Measurements from ENCODE around the gene DAPK1.
"Not testable (repeated sequence)": the region's sequence is repeated elsewhere in the genome, so short reads cannot be mapped to it uniquely, and the experiment has no call there.

The DAPK1 gene

DNA sequence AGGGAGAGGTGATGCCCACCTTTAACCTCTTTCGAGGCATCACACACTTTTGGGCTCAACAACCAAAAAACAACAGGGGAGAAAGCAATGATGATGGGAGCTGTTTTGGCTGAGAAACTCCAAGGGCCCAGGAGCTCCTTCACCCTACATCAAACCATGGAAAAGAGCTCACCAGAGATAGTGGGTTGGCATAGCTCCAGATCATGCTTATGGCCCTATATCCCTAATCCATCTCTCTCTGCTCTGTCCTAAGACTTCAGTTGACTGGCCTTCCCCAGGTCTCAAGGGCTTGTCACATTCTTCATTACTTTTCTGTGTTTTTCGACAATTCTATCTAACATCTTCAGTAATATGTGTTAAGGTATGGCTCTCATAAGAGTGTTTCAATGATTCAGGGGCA lies 222.5 kb downstream of the DAPK1 start:
- no peak for DNase-seq

DNA sequence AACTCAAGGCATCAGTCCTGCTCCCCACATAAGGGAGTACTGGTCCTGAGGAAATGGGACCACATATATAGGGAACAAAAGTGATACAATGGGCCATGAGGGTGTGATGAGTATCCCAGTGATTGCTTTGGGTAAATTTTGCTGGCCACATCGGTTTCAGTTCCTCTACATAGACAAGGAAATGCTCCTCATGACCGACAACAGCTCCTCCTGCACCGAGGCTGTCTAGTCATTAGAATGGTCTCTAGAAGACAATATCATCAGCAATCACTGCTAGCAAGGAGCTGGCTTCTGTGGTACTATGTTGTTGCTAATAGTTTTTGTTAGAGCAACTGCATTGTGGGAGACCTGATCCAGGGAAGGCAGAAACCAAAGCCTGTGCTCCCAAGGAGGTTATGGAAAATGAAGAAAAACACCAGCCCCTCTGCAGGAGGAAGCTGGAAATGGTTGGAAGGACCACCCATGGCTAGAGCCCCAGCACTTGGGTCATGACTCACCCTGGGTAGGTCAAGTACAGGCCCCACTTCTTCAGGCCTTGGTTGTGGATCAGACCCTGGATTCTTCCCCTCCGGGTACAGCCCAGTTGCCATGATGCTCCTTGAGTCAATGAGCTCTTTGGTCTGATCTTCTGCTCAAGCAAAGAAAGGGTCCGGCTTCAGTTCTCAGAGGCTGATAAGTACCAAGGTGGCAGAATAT lies 224.9 kb downstream of the DAPK1 start:
- DNase-seq: no peak

DNA sequence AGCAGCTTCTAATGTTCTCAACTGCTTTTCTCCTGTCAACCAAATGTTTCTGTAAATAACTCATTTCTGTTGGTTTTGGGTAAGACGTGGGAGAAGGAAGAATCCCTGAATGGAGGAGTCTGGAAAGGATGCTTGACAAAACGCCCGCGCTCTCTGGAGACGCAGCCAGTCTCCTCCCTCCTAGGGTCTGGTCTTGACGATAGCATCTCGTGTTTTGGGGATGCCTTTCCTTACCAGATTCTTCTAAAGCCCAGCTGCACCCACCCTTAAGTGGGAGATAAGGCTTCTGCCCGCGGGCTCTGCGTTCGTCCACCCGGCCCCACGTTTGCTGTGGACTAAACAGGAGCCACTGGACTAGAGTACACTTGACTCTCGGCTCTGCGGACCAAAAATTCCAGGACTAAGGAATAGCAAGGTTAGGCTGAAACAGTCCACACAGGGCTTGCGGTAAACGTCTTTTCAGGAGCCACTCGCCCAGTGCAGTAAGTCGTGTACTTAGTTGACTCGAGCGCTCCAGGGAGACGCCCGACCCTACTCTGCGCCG lies 227.8 kb downstream of the DAPK1 start:
- DNase-seq: no peak

DNA sequence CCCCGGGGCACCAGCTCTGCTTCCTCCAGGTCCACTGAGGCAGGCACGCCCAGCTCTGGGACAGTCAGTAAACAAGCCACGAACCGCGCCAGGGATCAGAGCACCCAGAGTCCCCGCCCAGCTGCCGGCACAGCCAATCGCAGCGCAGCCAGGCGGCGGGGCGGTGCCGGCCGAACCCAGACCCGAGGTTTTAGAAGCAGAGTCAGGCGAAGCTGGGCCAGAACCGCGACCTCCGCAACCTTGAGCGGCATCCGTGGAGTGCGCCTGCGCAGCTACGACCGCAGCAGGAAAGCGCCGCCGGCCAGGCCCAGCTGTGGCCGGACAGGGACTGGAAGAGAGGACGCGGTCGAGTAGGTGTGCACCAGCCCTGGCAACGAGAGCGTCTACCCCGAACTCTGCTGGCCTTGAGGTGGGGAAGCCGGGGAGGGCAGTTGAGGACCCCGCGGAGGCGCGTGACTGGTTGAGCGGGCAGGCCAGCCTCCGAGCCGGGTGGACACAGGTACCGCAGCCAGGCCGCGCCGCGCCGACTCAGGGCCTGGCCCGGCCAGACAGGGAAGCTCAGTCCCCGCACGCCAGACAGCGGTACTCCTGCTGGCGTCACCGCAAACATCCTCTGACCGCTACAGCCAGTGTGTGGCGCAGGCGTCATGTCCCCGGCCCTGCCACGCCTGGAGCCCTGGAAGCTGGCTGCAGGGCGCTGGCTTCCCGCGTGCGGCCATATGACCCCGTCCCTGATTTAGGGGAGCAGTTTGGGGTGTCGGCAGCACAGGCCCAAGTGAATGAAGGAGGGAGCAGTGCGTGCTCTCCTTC lies 228.4 kb downstream of the DAPK1 start, which contains the start of gene CTSL:
TSS of gene CTSL (plus strand) at position 220 of the 810 bp plus-strand sequence. CDS start 1,485 bp downstream, outside the sequence.
- DNase-seq: no peak

DNA sequence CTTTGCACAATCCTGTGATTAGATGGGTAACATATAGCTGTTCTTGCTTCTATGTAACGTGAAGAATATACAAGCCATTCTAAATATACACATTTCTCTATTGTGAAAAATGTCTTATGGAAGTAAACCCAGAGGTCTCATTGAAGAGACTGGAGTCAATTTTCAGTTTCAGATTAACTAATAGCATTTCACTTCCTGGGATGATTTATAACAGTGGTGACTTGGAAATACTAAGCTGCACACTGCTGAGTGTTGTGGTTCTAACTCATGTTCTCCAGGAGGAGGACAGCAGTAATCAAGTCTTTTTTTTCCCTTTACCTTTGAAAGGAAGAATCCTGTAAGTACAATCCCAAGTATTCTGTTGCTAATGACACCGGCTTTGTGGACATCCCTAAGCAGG lies 231.6 kb downstream of the DAPK1 start:
- no peak for DNase-seq

DNA sequence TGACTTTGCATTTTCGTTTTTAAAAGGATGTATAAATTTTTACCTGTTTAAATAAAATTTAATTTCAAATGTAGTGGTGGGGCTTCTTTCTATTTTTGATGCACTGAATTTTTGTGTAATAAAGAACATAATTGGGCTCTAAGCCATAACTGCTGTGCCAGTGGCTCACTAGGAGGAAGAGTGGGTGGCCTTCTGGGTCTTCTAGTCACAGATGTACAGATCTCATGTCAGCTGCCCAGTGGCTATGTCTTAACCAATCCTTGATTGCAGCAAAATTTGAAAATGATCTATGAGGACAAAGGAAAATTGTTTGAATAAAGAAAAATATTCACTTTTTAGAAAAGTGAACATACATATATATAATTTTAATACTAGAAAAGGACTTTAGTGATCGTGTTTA lies 233.7 kb downstream of the DAPK1 start:
- no peak for DNase-seq

DNA sequence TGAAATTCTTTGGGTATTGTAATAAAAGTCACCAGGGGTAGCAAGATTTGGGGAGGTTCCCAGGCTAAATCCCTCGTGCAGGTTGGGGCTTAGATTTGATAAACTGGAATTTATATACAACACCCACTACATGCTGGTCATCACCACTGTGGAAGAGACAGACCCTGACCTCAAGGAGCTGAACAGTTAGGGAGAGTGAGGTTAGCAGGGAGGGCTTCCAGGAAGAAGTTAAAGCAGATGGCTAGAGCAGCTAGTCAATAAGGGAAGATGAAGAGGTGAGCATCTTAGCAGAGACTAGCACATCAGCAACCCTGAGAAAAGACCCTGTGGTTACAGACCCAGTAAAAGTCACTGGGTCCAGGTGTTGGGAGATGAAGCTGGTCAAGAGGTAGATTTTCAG lies 234.7 kb downstream of the DAPK1 start:
- DNase-seq: no peak

DNA sequence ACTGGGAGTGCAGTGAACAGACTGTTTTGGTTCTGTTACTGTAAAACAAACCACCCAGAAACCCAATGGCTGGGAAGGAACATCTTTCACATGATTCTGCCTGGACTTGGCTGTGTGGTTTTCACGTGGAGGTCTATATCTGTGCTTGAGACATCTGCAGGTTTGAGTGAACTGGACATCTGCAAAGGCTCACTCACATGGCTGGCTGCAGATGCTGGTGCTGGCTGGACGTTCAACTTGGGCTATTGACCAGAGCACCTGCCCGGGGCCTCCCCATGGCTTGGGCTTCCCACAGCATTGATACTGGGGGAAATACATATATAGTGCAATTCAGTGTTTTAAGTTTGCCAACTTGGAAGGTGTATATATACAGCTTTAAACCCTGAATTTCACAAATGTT lies 235.1 kb downstream of the DAPK1 start:
- no peak for DNase-seq

DNA sequence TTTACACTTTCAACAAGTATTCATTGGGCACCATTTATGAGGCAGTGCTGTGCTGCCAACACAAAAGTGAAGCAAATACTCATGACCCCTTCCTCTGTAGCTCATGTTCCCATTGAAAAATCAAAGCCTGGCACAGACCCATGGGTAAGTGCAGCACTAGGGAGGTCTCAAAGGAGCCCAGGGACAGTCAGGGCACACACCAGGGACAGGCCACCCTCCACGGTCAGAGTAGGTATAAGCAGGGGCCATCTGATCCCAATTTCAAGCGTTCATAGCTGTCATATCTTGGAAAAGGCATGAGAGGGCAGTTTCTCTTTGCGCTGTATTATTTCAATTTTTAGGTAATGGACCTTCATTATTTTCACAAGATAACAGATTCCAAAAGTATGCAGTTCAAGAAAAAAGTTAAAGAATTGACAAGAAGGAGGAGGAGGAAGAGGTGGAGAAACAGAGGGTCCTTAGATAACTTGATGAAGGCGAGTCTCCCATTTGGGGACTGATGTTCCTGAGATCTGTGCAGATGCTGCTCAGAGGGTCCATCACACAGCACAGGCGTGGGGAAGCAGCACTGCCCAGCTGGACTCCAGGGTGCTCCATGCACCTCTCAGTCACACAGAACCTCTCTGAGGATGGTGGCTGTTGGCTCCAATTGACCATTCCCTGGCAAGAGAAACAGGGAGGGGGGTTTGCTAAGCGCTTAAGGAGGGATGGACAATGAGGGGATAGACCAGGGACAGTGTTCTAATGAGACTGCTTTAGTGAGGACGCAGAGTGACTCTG lies 235.8 kb downstream of the DAPK1 start:
- DNase-seq: no peak

DNA sequence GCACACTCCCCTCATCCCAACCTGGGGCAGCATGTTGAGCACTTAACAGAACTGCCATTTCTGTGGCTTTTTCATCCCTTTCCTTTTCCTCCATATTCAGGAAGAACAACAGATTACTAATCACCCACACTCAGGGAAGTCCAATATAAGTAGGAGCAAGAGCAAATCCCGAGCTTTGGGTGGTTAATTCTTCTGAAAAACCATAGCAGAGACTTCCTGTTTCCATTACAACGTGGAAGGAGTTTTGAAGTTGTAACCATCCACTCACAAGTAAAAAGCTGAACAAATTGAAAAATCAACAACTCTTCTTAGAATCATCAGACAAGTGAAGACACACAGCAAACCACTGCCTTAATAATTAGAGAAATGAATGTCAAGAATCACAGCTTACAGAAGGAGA lies 236.4 kb downstream of the DAPK1 start:
- DNase-seq: no peak

DNA sequence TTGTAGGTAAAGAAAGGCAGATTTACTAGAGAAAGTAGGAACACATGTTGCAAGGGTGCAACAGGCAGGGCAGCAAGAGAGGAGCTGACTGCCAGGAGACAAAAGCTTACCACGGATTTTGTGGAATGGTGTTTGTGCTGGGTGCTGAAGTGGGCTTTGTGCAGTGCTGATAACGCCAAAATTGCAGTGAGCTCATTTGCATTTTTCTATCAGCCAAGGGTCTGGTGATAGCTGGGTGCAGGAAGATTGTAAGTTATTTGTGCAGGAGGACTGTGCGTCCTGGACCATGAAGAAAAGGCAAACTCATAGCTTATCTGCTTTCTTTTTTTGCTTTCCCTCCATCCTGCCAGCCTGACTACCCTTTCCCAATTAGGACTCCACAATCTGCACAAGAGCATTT lies 241.9 kb downstream of the DAPK1 start:
- DNase-seq: no peak

DNA sequence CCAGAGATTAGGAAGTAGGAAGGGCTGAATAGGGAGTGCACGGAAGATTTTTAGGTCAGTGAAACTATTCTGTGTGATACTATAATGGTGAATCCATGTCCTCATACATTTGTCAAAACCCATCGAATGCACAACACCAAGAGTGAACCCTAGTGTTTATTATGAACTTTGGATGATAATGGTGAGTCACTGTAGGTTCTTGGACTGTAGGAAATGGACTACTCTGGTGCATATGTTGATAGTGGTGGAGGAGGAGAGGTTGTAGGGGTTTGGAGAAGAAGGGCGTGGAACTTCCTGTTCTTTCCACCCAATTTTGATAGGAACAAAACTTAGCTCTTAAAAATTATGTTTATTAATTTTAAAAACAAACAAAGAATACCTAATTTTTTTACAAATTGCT lies 242.5 kb downstream of the DAPK1 start:
- DNase-seq: no peak

DNA sequence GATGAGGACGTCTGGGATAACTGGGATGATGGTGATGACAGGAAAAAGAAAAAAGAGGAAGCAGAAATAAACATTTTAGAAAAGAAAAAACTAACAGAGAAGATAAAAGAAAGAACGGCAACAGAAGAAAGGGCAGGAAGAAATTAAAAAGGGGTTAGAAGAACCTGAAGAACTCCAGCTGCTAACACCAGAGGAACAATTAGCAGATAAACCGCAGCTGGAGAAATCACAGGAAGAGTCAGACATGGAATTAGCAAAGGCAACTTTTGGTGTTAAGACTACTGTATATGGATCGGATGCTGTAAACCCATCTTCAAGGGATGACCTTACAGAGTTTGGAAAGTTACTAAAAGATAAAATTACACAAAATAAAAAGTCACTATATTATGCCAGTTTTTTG lies 243.7 kb downstream of the DAPK1 start:
- DNase-seq: no peak

DNA sequence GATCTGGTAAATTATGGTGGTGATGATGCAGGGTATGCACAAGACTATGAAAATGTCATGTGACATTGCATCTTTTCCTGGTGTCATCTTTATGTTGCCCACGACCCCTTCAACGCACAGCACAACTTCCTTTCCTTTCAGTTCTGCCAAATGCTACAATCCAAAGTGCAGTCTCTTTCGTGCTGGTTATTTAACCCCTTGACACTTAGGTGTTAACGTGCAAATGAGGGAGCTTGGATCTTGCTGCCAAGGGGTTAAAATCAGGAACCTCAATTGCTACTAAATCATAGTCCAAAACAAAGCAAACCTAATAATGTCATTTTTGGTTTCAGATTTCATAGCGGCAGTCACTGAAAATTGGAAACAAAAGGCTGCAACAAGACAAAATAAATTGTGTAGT lies 244.2 kb downstream of the DAPK1 start:
- no peak for DNase-seq

DNA sequence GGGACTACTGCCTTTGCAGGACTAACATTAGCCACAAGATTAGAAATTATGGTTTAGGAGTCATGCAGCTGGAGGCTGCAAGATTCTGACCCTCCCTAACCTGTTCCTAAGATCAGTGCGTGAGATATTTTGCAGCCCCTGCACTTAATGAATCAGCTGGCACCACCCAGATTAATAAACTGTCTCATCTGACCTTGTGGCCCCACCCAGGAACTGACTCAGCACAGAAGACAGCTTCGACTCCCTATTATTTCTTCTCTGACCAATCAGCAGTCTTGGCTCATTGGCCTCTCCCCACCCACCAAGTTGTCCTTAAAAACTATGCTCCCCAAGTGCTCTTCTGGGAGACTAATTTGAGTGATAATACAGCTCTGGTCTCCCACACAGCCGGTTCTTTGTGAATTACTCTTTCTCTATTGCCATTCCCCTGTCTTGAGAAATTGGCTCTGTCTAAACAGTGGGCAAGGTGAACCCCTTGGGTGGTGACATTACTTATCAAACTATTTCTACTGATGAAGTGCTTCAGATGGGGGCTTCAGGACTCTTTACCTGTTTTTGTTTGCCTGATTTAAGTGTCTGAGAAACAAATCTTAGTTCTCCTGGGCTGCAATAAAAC lies 245.3 kb downstream of the DAPK1 start:
- DNase-seq: no peak

DNA sequence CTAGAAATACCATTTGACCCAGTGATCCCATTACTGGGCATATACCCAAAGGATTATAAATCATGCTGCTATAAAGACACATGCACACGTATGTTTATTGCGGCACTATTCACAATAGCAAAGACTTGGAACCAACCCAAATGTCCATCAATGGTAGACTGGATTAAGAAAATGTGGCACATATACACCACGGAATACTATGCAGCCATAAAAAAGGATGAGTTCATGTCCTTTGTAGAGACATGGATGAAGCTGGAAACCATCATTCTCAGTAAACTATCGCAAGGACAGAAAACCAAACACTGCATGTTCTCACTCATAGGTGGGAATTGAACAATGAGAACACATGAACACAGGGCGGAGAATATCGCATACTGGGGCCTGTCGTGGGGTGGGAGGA lies 246.6 kb downstream of the DAPK1 start:
- DNase-seq: not testable (repeated sequence)

DNA sequence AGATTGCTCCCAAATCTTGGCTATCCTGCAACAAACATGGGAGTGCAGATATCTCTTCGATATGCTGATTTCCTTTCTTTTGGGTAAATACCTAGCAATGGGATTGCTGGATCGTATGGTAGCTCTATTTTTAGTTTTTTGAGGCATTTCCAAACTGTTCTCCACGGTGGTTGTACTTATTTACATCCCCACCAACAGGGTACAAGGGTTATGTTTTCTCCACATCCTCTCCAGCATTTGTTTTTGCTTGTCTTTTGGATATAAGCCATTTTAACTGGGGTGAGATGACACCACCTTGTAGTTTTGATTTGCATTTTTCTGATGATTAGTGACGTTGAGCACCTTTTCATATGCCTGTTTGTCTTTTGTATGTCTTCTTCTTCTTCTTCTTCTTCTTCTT lies 248.5 kb downstream of the DAPK1 start:
- no peak for DNase-seq

DNA sequence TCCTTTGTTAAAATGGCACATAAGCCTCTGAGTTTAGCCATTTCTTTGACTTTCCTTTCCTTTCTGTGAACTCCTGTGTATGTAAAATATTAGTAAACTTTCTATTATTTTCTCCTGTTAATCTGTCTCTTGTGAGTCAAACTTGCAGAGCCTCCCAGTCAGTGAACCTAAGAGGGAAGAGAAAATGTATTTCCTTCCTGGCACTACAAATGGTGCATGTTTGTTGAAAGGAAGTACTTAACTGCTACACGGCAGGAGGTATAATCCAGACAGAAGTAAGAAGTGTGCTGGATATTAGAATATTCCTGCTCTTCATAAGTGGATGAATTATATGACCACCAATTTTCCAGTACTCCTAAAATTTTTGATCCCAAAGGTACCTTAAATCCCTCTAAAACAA lies 251.2 kb downstream of the DAPK1 start:
- no peak for DNase-seq

DNA sequence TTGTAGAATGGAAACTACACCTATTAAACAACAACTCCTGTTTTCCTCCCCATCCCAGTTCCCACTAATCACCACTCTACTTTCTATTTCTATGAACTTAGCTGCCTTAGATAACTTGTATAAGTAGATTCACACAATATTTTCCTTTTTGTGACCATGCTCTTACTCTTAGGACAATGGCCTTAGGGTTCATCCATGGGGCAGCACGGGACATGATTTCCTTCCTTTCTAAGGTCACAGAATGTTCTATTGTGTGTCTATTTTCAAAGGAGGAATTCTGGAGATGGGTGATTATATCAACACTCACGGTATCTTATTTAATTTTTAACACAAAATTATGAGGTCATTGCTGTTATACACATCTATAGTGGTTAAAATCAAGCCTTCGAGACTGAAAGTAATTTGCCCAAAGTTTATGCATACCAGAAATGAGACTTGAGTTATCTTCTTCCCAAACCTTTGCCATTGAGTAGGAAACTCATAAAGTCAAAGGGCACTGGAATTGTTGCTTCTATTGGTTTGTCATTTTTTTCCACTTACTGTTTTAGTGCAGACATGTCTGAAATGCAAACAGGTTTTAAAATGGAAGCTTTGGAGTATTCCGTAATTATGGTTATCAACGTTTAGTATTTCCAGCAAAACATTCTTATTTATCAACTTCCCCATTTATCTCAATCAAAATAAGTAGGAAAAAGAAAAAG lies 251.8 kb downstream of the DAPK1 start:
- no peak for DNase-seq

DNA sequence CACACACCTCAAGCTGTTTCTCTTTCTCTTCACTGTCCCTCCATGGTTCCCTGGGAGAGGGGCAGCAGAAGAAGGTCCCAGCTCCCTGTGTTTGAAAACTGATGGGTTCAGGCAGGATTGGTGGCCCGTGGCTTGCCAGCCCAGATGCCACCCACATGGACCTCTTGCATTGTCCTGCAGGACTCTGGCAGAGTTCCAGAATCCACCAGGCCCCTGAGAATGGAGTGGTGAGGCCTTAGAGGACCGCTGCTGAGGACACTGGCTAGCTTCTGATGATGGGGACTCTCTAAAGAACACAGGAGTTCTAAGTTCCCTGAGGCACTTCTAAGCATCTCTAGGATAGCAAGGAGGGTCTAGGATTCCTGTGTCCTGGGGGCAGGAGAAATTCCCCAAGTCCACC lies 253.1 kb downstream of the DAPK1 start:
- no peak for DNase-seq

DNA sequence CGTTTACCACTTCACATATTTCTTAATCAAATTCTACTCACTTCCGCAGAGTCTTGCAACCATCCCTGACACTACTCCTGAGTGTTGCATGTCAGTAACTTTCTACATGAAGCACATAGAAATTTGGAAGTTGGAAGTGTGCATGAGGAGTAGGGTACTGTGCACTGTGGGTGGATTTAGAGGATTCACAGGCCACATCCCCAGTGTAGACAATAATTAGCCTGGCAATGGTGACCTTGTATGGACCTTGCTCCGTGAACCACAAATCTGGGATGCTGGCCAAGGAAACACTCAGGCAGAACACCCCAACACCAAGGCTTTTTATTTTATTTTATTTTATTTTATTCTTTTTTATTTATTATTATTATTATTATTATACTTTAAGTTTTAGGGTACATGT lies 253.8 kb downstream of the DAPK1 start:
- no peak for DNase-seq

DNA sequence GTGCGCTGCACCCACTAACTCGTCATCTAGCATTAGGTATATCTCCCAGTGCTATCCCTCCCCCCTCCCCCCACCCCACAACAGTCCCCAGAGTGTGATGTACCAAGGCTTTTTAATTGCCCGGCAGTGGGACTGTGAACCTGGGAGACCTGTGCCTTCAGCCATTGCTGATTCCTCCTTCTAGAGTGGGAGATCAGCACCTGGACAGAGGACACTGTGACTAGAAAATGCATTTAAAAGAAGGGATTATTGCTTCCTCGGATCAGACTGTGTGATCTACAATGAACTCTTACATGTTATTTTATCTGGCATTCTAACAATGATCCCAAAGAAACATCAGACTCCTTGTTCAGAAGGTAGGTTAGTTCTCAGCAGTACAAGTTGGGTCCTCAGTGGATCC lies 254.2 kb downstream of the DAPK1 start:
- no peak for DNase-seq

Data from effector CD4-positive, alpha-beta T cell (primary cell).